DND-41 (cell line): Measurements from ENCODE around the gene OXA1L.

Experiments
- ATAC-seq: fragments of 200-7000 bp; cut with Tn5 transposase; 3 replicates; pipeline ENCODE4 v1.9.1; 2021; ENCODE audit warnings: low read depth; ENCODE audit not compliant: insufficient read depth
- DNase-seq: peaks from one replicate; pipeline ENCODE4 v3.0.0-alpha.2; 2020
- H2AFZ ChIP-seq: 2 replicates; pipeline ENCODE4 v1.6.0; 2012; ENCODE audit warnings: low read depth, low read length
- H3K27ac ChIP-seq: 2 replicates; pipeline ENCODE4 v1.5.1; 2012; ENCODE audit warnings: low read length, inconsistent platforms
- H3K27me3 ChIP-seq: fragments of 200-600 bp; sonication (generic); 2 replicates; pipeline ENCODE4 v1.6.0; 2012; ENCODE audit warnings: low read length, mild to moderate bottlenecking, inconsistent platforms; ENCODE audit not compliant: insufficient read depth, poor library complexity
- H3K36me3 ChIP-seq: 2 replicates; pipeline ENCODE4 v1.5.1; 2012; ENCODE audit warnings: low read length, inconsistent platforms; ENCODE audit not compliant: insufficient read depth
- H3K4me1 ChIP-seq: 2 replicates; pipeline ENCODE4 v1.5.1; 2012; ENCODE audit warnings: mild to moderate bottlenecking, low read length; ENCODE audit not compliant: insufficient read depth
- H3K4me2 ChIP-seq: 2 replicates; pipeline ENCODE4 v1.6.0; 2012; ENCODE audit warnings: mild to moderate bottlenecking, moderate library complexity, low read length, inconsistent platforms; ENCODE audit not compliant: insufficient read depth
- H3K4me3 ChIP-seq, 2 experiments: fragments of 200-600 bp in 1 of 2; shearing (Covaris generic) in 1 of 2; 2 replicates each; pipeline ENCODE4 v1.5.1; 2012 to 2016; ENCODE audit warnings: inconsistent platforms in 2 of 2, low read length in 2 of 2, mild to moderate bottlenecking in 2 of 2, low read depth in 1 of 2, moderate library complexity in 1 of 2
- H3K79me2 ChIP-seq: 2 replicates; pipeline ENCODE4 v1.6.0; 2012; ENCODE audit warnings: low read length, inconsistent platforms; ENCODE audit not compliant: insufficient read depth
- H3K9ac ChIP-seq: 2 replicates; pipeline ENCODE4 v1.6.0; 2012; ENCODE audit warnings: low read depth, mild to moderate bottlenecking, inconsistent platforms, low read length, moderate library complexity
- H3K9me3 ChIP-seq: 2 replicates; pipeline ENCODE4 v1.5.1; 2012; ENCODE audit warnings: low read length, moderate library complexity, mild to moderate bottlenecking, inconsistent platforms; ENCODE audit not compliant: insufficient read depth, severe bottlenecking
- H4K20me1 ChIP-seq: 2 replicates; pipeline ENCODE4 v1.6.0; 2012; ENCODE audit warnings: low read length; ENCODE audit not compliant: insufficient read depth
- CTCF ChIP-seq: IDR thresholded peaks from 2 replicates; pipeline ENCODE4 v1.5.1; 2012; ENCODE audit warnings: borderline replicate concordance, low read length, moderate library complexity, mild to moderate bottlenecking; ENCODE audit not compliant: poor library complexity, severe bottlenecking; ENCODE audit errors: extremely low read depth
- EZH2 ChIP-seq: IDR thresholded peaks from 3 replicates; pipeline ENCODE4 v1.6.1; 2012; ENCODE audit warnings: borderline replicate concordance, low read depth, mild to moderate bottlenecking, moderate library complexity, low read length, inconsistent platforms; ENCODE audit not compliant: severe bottlenecking

The OXA1L gene

GRCh38 chr14:22821193-22822015, 54.9 kb downstream of the OXA1L start:
- no peak overlapping the region for H3K4me3 ChIP-seq
- no peaks in the 10 kb centered on the region for H3K79me2 ChIP-seq
- H3K4me1 ChIP-seq: peaks cover 25% of the 10 kb centered on the region
- H4K20me1 ChIP-seq: no peaks in the 10 kb centered on the region
- H2AFZ ChIP-seq: no peak overlapping the region
- ATAC-seq (no peak), DNase-seq (no peak)
- no peak overlapping the region for H3K9ac ChIP-seq
- no peak overlapping the region for H3K27ac ChIP-seq
- H3K4me2 ChIP-seq: no peak overlapping the region
- H3K36me3 ChIP-seq: no peaks in the 10 kb centered on the region
- TF ChIP-seq EZH2 (no peak), CTCF (no peak)
- H3K9me3 ChIP-seq: no peaks in the 10 kb centered on the region
- peaks cover 3% of the 10 kb centered on the region for H3K27me3 ChIP-seq

DNA sequence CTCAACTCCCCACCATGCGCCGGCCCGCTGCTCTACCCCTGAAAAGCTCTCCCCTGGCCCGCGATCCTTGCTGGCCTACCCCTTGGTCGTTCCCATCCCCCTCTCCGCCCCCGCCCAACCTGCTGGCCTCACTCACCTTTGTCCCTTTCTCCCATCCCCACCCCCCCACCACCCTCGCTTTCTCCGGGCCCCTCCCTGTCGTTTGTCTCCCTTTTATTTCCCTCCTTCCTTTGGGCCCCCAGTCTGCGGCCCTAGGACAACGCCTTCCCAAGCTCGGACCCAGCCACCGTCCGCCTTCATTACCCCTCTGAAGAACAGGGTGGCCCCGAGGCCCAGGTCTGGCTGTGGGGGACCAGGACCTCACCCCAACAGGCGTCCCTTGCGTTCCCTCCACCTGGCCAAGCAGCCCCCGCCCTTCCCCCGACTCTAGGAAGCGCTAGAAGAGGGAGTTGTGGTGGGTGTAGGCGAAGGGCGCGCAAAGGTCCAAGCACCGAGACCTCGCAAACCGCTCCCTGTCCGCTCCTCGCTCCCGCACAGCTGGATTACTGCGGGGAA, 55.6 kb downstream of the OXA1L start:
- Histone ChIP-seq H3K27me3 (peaks cover 3% of the 10 kb centered on the region), H3K9ac (no peak overlapping the region), H3K4me3 (no peak overlapping the region), H3K4me1 (peaks cover 28% of the 10 kb centered on the region), H3K79me2 (no peaks in the 10 kb centered on the region), H2AFZ (no peak overlapping the region), H3K36me3 (no peaks in the 10 kb centered on the region), H3K27ac (no peak overlapping the region), H3K9me3 (no peaks in the 10 kb centered on the region), H3K4me2 (no peak overlapping the region), H4K20me1 (no peaks in the 10 kb centered on the region)
- no peak for DNase-seq
- TF ChIP-seq EZH2 (no peak), CTCF (no peak)
- no peak for ATAC-seq
